ENCODE data around the gene TNRC6C. TPM values are rescaled to one million over a fixed set of nuclear protein-coding genes. Genes with fewer than 3 reads are reported as not detected.
A peak's percentile ranks its signal among the peaks of the same experiment; 100 is the strongest.

The TNRC6C gene
- total and polyA plus RNA-seq, 2 of the 13 experiments (the other 11 are each of a cell fraction or from before 2014, with no cell fraction given): 0.66 to 4.9 TPM

DNA sequence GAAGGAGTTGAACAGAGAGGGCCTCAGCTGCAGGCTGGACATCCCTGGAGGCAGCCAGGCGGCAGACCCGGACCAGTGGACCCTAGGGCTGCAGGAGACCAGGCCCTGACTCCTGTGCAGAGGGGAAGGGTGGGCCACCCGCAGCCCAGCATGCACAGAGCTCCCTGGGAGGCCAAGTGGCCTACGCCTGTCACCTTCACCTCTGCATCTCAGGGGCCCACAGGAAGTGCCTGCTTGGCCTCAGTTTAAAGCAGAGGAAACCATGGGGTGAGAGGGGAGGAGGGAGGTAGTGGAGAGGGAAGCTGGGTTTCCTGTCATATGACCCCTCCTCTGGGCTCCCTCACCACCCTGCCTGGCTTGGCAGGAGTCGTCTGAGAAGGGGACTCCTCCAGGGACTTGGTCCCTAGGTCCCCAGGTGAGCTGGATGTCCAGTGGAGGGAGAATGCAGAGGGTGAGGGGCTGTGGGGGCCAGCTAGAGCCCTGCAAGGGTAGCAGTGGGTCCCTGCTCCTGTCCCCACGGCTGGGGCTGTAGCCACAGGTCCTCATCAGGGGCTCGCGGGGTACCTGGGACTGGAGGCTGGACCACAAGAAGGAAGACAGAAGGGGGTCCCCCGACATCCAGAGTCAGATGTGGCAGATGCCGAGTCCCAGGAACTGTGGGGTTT lies 172.1 kb downstream of the TNRC6C start, which contains the start of gene TMC8 (continued):
- TF ChIP-seq, protein P1, sequence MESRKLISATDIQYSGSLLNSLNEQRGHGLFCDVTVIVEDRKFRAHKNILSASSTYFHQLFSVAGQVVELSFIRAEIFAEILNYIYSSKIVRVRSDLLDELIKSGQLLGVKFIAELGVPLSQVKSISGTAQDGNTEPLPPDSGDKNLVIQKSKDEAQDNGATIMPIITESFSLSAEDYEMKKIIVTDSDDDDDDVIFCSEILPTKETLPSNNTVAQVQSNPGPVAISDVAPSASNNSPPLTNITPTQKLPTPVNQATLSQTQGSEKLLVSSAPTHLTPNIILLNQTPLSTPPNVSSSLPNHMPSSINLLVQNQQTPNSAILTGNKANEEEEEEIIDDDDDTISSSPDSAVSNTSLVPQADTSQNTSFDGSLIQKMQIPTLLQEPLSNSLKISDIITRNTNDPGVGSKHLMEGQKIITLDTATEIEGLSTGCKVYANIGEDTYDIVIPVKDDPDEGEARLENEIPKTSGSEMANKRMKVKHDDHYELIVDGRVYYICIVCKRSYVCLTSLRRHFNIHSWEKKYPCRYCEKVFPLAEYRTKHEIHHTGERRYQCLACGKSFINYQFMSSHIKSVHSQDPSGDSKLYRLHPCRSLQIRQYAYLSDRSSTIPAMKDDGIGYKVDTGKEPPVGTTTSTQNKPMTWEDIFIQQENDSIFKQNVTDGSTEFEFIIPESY (CRISPR knock-in tag; IDR thresholded peaks at IDR 0.05): 0 out of 2 replicates have a peak, but pooled peaks have one; percentile 19
- TF ChIP-seq HNF4G (IDR thresholded peaks at IDR 0.05; ENCODE audit: borderline replicate concordance, low read depth, low read length): no peak
- no peak for TF ChIP-seq HNF4G (CRISPR knock-in tag; IDR thresholded peaks at IDR 0.05; ENCODE audit: borderline replicate concordance, low read depth)
- no peak for TF ChIP-seq ZFP36L2 (CRISPR knock-in tag; IDR thresholded peaks at IDR 0.05)
- no peak for TF ChIP-seq ZNF780A (CRISPR knock-in tag; IDR thresholded peaks at IDR 0.05)
- no peak for TF ChIP-seq TP53 (CRISPR knock-in tag; conservative IDR thresholded peaks at IDR 0.05)
- TF ChIP-seq, protein P2, sequence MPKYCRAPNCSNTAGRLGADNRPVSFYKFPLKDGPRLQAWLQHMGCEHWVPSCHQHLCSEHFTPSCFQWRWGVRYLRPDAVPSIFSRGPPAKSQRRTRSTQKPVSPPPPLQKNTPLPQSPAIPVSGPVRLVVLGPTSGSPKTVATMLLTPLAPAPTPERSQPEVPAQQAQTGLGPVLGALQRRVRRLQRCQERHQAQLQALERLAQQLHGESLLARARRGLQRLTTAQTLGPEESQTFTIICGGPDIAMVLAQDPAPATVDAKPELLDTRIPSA (CRISPR knock-in tag; IDR thresholded peaks at IDR 0.05; ENCODE audit: borderline replicate concordance): no peak
- TF ChIP-seq, protein P3, sequence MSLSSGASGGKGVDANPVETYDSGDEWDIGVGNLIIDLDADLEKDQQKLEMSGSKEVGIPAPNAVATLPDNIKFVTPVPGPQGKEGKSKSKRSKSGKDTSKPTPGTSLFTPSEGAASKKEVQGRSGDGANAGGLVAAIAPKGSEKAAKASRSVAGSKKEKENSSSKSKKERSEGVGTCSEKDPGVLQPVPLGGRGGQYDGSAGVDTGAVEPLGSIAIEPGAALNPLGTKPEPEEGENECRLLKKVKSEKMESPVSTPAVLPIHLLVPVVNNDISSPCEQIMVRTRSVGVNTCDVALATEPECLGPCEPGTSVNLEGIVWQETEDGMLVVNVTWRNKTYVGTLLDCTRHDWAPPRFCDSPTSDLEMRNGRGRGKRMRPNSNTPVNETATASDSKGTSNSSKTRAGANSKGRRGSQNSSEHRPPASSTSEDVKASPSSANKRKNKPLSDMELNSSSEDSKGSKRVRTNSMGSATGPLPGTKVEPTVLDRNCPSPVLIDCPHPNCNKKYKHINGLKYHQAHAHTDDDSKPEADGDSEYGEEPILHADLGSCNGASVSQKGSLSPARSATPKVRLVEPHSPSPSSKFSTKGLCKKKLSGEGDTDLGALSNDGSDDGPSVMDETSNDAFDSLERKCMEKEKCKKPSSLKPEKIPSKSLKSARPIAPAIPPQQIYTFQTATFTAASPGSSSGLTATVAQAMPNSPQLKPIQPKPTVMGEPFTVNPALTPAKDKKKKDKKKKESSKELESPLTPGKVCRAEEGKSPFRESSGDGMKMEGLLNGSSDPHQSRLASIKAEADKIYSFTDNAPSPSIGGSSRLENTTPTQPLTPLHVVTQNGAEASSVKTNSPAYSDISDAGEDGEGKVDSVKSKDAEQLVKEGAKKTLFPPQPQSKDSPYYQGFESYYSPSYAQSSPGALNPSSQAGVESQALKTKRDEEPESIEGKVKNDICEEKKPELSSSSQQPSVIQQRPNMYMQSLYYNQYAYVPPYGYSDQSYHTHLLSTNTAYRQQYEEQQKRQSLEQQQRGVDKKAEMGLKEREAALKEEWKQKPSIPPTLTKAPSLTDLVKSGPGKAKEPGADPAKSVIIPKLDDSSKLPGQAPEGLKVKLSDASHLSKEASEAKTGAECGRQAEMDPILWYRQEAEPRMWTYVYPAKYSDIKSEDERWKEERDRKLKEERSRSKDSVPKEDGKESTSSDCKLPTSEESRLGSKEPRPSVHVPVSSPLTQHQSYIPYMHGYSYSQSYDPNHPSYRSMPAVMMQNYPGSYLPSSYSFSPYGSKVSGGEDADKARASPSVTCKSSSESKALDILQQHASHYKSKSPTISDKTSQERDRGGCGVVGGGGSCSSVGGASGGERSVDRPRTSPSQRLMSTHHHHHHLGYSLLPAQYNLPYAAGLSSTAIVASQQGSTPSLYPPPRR (CRISPR knock-in tag; IDR thresholded peaks at IDR 0.05; ENCODE audit: borderline replicate concordance): no peak
- TF ChIP-seq ZNF709 (CRISPR knock-in tag; IDR thresholded peaks at IDR 0.05): peak; percentile 78; the same call in 1 of the 2 replicates
- TF ChIP-seq CENPX (CRISPR knock-in tag; IDR thresholded peaks at IDR 0.05): no peak
- TF ChIP-seq SKI (IDR thresholded peaks at IDR 0.05; ENCODE audit: partially characterized antibody): no peak
- TF ChIP-seq NFKBIZ (CRISPR knock-in tag; IDR thresholded peaks at IDR 0.05): no peak
- TF ChIP-seq, protein P4, sequence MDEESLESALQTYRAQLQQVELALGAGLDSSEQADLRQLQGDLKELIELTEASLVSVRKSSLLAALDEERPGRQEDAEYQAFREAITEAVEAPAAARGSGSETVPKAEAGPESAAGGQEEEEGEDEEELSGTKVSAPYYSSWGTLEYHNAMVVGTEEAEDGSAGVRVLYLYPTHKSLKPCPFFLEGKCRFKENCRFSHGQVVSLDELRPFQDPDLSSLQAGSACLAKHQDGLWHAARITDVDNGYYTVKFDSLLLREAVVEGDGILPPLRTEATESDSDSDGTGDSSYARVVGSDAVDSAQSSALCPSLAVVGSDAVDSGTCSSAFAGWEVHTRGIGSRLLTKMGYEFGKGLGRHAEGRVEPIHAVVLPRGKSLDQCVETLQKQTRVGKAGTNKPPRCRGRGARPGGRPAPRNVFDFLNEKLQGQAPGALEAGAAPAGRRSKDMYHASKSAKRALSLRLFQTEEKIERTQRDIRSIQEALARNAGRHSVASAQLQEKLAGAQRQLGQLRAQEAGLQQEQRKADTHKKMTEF (CRISPR knock-in tag; IDR thresholded peaks at IDR 0.05): peak; percentile 64; the same call in 1 of the 2 replicates
- TF ChIP-seq RARA (CRISPR knock-in tag; IDR thresholded peaks at IDR 0.05): peak; percentile 83
- TF ChIP-seq, protein P5, sequence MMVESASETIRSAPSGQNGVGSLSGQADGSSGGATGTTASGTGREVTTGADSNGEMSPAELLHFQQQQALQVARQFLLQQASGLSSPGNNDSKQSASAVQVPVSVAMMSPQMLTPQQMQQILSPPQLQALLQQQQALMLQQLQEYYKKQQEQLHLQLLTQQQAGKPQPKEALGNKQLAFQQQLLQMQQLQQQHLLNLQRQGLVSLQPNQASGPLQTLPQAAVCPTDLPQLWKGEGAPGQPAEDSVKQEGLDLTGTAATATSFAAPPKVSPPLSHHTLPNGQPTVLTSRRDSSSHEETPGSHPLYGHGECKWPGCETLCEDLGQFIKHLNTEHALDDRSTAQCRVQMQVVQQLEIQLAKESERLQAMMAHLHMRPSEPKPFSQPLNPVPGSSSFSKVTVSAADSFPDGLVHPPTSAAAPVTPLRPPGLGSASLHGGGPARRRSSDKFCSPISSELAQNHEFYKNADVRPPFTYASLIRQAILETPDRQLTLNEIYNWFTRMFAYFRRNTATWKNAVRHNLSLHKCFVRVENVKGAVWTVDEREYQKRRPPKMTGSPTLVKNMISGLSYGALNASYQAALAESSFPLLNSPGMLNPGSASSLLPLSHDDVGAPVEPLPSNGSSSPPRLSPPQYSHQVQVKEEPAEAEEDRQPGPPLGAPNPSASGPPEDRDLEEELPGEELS (CRISPR knock-in tag; IDR thresholded peaks at IDR 0.05): peak; percentile 32; the same call in 1 of the 2 replicates
- TF ChIP-seq ZBTB7B (CRISPR knock-in tag; IDR thresholded peaks at IDR 0.05): peak; percentile 86
